Endothelial cell (in vitro differentiated cells): ENCODE measurements around the gene ITGAV. TPM values are rescaled to one million over a fixed set of nuclear protein-coding genes. Genes with fewer than 3 reads are reported as not detected.

Source experiments
- DNase-seq: peaks from one replicate; pipeline ENCODE4 v3.0.0; 2021; ENCODE audit warnings: low spot score
- H3K27ac Mint-ChIP-seq: one replicate; pipeline ENCODE4 v1.8.0; 2021; ENCODE audit warnings: mixed read lengths, inconsistent platforms; ENCODE audit not compliant: unreplicated experiment
- H3K27me3 Mint-ChIP-seq: one replicate; pipeline ENCODE4 v1.8.0; 2021; ENCODE audit warnings: mild to moderate bottlenecking, moderate library complexity, mixed read lengths, inconsistent platforms; ENCODE audit not compliant: unreplicated experiment
- H3K36me3 Mint-ChIP-seq: one replicate; pipeline ENCODE4 v1.8.0; 2021; ENCODE audit warnings: mild to moderate bottlenecking, low read depth, mixed read lengths, inconsistent platforms; ENCODE audit not compliant: unreplicated experiment
- H3K4me1 Mint-ChIP-seq: one replicate; pipeline ENCODE4 v1.8.0; 2021; ENCODE audit warnings: mild to moderate bottlenecking, mixed read lengths, inconsistent platforms; ENCODE audit not compliant: unreplicated experiment
- H3K4me3 Mint-ChIP-seq: one replicate; pipeline ENCODE4 v1.8.0; 2021; ENCODE audit warnings: mild to moderate bottlenecking, mixed read lengths, inconsistent platforms; ENCODE audit not compliant: unreplicated experiment
- H3K9me3 Mint-ChIP-seq: one replicate; pipeline ENCODE4 v1.8.0; 2021; ENCODE audit warnings: mixed read lengths, inconsistent platforms; ENCODE audit not compliant: unreplicated experiment
- total RNA-seq: library from RNA; stranded (reverse); fragmentation: NEBNext Ultra II Directional; extraction: Animal tissue kit (Norgen Biotek cat#: 25700); gene quantifications from one replicate; pipeline ENCODE4 v1.2.1, GENCODE V29; 2021; ENCODE audit not compliant: unreplicated experiment
- TF ChIP-seq, protein P1 (sequence below): fragments of 200-600 bp; sonication (generic); IDR thresholded peaks from one replicate; pipeline ENCODE4 v1.5.0; 2021; ENCODE audit warnings: antibody characterized with exemption; ENCODE audit not compliant: unreplicated experiment

Gene ITGAV
- total RNA-seq, 1 donor from 2014 or later: 154 TPM

DNA sequence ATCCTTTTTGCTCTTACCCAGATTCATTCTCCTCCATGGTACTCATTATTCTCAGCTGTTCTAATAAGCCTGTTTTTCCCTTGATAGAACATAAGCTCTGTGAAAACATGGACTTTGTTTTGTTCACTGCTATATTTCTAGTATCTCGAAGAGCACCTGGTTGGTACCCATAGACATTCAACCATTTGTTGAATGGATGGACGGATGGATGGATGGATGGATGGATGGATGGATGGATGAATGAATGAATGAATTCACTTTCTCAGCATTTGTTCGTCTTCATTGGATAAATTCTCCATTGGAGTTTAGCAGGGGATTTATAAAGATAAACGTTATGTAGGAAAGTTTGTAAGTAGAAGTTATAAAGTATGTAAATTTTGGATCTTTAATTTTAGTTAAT lies 106.9 kb downstream of the ITGAV start:
- Mint-ChIP-seq H3K27me3 (no peaks in the 10 kb centered on the region), H3K36me3 (peaks cover 4% of the 10 kb centered on the region), H3K27ac (no peak overlapping the region), H3K9me3 (no peaks in the 10 kb centered on the region), H3K4me3 (no peak overlapping the region), H3K4me1 (peaks cover 16% of the 10 kb centered on the region)
- DNase-seq: no peak
- TF ChIP-seq, protein P1, sequence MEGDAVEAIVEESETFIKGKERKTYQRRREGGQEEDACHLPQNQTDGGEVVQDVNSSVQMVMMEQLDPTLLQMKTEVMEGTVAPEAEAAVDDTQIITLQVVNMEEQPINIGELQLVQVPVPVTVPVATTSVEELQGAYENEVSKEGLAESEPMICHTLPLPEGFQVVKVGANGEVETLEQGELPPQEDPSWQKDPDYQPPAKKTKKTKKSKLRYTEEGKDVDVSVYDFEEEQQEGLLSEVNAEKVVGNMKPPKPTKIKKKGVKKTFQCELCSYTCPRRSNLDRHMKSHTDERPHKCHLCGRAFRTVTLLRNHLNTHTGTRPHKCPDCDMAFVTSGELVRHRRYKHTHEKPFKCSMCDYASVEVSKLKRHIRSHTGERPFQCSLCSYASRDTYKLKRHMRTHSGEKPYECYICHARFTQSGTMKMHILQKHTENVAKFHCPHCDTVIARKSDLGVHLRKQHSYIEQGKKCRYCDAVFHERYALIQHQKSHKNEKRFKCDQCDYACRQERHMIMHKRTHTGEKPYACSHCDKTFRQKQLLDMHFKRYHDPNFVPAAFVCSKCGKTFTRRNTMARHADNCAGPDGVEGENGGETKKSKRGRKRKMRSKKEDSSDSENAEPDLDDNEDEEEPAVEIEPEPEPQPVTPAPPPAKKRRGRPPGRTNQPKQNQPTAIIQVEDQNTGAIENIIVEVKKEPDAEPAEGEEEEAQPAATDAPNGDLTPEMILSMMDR: no peak

DNA sequence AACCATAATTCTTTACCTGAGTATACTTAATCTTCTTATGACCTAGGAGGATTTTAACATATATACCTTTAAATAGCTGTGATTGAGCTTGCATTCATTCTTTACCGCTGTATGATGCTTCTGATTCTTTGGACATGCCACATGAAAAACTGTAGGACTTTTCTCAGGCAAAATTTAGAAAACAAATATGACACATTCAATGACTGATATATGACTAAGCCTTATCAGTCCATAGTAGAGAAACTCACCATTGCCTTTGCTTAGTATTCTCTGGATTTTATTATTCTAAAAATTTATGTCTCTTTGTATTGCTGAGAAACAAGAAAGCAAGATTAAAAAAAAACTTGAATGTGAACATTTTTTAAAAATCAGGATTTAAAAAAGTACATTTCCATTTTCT lies 107.7 kb downstream of the ITGAV start:
- H3K36me3 Mint-ChIP-seq: peaks cover 4% of the 10 kb centered on the region
- TF ChIP-seq, protein P1: no peak
- H3K4me1 Mint-ChIP-seq: peaks cover 16% of the 10 kb centered on the region
- H3K27me3 Mint-ChIP-seq: no peaks in the 10 kb centered on the region
- no peak overlapping the region for H3K27ac Mint-ChIP-seq
- no peak overlapping the region for H3K4me3 Mint-ChIP-seq
- DNase-seq: no peak
- no peaks in the 10 kb centered on the region for H3K9me3 Mint-ChIP-seq

DNA sequence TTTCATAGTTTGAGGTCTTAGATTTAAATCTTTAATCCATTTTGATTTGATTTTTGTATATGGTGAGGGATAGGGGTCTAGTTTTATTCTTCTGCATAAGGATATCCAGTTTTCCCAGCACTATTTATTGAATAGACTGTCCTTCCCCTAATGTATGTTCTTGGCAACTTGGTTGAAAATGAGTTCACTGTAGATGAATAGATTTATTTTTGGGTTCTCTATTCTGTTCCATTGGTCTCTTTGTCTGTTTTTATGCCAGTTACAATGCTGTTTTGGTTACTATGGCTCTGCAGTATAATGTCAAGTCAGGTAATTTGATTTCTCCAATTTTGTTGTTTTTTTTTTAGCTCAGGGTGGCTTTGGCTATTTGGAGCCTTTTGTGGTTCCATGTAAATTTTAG lies 109.9 kb downstream of the ITGAV start:
- TF ChIP-seq, protein P1: no peak
- no peak overlapping the region for H3K27ac Mint-ChIP-seq
- peaks cover 3% of the 10 kb centered on the region for H3K36me3 Mint-ChIP-seq
- H3K4me3 Mint-ChIP-seq: no peak overlapping the region
- H3K4me1 Mint-ChIP-seq: peaks cover 12% of the 10 kb centered on the region
- H3K27me3 Mint-ChIP-seq: no peaks in the 10 kb centered on the region
- DNase-seq: no peak
- H3K9me3 Mint-ChIP-seq: no peaks in the 10 kb centered on the region

DNA sequence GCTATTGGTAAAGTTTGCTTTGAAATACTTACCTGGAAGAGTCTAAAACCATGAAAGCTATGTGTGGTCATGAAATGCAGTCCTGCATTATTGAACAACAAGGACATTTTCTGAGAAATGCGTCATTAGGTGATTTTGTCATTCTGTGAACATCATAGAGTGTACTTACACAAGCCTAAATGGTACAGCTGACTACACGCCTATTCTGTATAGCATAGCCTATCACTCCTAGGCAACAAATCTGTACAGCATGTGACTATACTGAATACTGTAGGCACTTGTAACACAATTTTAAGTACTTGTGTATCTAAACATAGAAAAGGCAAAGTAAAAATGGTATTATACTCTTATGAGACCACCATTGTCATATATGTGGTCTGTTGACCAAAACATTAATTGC lies 112.2 kb downstream of the ITGAV start:
- Mint-ChIP-seq H3K4me1 (no peaks in the 10 kb centered on the region), H3K4me3 (no peak overlapping the region), H3K27me3 (no peaks in the 10 kb centered on the region), H3K27ac (no peak overlapping the region), H3K36me3 (peaks cover 4% of the 10 kb centered on the region), H3K9me3 (no peaks in the 10 kb centered on the region)
- TF ChIP-seq, protein P1: no peak
- no peak for DNase-seq

DNA sequence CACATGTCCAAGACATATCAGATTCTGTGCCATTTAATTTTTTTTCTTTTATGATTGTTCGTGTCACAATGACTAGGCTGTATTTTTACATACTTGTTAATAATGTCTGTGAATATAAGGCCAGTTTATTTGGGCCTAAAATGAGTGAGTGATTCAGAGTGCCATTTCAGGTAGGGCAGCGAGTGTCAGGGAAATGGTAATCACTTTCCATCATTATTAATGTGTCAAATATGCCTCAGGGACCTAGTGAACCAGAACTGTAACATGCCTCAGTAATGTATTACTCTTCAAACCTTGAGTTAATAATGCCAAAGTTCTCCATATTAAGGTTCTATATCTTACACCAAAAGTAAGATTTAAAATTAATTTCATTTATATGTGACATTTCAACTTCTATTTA lies 112.6 kb downstream of the ITGAV start:
- H3K36me3 Mint-ChIP-seq: peaks cover 4% of the 10 kb centered on the region
- H3K27ac Mint-ChIP-seq: no peak overlapping the region
- DNase-seq: no peak
- TF ChIP-seq, protein P1: no peak
- no peaks in the 10 kb centered on the region for H3K27me3 Mint-ChIP-seq
- H3K4me1 Mint-ChIP-seq: no peaks in the 10 kb centered on the region
- no peaks in the 10 kb centered on the region for H3K9me3 Mint-ChIP-seq
- no peak overlapping the region for H3K4me3 Mint-ChIP-seq
